HPDE6-E6E7 (cell line): ENCODE data around the gene PIGA.

ENCODE experiments used
- DNase-seq: peaks from one replicate; pipeline ENCODE4 v3.0.0; 2011; ENCODE audit warnings: missing footprints; ENCODE audit errors: extremely low spot score

The PIGA gene, protein sequence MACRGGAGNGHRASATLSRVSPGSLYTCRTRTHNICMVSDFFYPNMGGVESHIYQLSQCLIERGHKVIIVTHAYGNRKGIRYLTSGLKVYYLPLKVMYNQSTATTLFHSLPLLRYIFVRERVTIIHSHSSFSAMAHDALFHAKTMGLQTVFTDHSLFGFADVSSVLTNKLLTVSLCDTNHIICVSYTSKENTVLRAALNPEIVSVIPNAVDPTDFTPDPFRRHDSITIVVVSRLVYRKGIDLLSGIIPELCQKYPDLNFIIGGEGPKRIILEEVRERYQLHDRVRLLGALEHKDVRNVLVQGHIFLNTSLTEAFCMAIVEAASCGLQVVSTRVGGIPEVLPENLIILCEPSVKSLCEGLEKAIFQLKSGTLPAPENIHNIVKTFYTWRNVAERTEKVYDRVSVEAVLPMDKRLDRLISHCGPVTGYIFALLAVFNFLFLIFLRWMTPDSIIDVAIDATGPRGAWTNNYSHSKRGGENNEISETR

DNA sequence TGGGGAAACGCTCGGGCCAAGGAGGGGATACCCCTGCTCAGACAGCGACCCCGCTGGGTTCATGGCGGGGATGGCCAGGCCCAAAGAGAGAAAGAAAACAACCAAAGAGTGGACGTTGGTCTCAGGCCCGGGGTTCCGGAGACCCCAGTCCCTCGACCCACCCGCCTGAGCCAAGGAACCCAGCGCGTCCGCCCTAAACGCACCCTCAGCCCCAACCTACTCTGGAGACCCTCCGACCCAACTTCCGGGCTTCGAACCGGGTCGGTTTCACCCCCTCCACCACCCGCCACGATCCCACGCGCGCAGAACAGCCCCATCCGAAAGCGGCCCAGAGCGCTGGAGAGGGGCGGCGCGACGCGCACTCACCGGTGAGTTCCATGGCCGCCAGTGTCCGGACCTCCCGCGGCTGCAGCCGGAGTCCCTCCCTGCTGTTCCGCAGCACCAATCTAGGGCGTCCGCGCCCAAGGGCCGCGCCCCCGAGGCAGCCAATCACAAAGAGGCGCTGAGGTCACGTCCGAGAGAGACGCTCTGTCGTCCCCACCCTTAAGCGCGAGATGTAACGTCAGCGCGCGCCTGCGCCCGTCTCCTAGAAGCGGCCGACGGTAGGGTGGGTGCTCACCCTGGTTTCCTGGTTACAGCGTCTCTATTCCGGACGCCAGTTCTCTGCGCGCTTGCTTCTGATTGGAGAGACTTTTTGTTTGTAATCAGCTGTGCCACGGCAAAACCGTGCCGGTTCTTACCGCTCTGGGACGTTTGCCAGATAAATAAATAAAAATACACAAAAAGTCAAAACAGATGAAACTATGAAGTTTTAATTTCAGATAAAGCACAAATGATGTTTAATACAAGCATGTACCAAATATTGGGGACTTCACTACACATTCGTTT, at the start of gene PIGA:
Gene PIGA (minus strand): TSS at position 389 of the 888 bp plus-strand sequence. CDS start 3,593 bp downstream, outside the sequence.
- DNase-seq, result peak; percentile 77

DNA sequence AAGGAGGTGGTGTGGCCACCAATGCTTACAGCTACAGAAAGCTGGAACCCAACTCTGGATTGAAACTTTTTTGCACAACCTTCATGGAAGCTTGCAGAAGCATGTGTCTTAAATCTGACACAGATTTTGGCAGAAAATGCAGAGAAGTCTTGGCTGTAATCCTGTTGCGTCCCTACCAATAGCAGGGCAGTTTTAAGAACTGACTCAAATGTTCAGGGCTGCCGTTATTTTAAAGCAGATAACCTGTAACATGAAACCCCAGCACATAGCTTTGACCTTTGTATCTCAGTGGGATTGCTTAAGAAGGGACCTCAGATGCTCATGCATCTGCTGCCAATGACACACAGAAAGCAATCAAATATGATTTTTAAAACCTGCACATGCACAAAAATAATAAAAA, 49.0 kb upstream of the PIGA start, which contains the start of gene VEGFD:
Gene VEGFD (minus strand): TSS at position 110 of the 400 bp plus-strand sequence. CDS start 467 bp downstream, outside the sequence.
- no peak for DNase-seq

DNA sequence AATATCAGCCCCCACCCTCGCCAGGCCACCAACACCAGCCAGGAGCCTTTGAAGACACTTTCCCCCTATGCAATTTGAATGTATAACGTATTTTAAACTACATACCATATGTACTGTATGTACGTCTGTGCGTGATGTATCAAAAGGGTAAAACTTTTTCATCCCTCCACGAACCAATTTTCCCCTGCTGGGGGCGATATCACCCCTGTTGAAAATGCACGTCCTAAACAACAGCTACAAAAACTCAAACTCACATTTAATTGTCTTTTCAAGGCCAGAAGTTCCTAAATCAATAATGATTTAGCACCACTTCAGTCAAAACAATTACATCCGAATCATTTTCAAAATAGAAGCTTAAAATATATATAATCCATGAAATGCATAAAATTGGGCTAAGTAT, 47.5 kb upstream of the PIGA start:
- no peak for DNase-seq

DNA sequence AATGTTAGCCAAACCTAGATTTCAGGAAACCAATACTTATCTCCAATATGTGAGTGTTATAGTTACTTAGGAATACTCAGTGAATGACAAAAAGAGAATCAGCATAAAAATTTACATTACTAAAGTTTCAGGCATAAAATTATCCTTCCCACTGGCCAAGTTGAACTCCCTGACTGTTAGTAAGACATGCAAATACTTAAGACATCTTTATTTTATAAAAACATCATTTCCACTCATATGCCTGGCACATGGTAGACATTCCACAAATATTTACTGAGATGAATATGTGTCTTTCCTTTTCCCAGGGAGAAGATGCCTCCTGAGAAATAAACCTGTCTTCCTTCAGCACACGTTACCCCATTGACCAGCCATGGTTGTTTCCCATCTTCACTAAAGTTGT, 41.6 kb upstream of the PIGA start:
- DNase-seq, result no peak

DNA sequence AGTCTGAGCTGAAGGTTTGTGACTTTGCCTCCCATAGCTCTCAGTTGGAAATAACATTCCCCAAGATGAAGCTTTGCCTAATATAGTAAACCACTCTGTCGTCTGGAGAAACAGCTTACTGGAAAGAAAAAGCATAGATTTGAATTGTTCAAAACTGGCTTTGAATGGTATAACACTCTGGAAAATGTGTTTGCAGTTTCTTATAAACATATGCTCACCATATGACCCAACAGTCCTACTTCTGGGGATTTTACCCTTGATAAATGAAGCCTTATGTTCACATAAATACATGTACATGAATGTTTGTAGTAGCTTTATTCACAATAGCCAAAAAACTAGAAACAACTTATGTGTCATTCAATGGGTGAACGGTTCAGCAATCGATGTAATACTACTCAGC, 38.7 kb upstream of the PIGA start:
- no peak for DNase-seq

DNA sequence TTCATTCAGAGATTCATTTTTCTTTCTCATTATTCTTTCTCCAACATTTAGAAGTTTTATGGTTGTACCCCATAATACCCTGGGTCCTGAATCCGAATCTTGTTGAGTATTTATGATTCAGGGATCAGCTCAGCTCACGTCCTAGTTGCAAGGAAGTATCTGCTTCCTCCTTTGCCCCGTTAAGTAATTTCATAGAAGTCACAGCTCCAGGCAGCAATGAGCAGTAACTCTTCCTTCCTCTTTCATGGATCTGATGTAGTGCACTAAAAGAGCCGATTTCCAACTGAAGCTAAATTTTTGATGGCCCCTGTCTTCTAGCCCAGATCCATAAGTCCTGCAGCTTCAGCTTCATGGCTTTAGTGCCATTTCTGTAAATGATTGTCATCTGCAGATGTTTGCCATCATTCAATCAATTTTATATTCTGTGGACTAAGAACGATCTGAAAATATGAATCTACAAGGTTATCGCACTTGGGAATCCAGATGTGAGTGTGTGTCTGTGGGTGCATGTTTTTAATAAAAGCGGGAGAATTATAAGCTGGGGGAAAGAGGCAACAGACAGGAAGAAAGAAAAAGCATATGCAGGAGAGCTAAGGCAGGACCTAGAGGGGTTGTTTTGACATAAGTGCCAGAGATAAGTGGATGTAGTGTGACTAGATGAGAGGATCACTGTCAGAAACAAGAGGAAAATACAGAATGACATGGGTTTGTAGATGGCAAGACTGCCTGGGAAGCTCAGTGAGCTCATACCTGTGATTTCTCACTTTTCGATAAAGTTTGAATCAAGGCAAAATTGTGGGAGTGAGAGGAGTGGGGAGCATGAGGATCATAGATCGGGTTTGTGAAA, 31.4 kb upstream of the PIGA start:
- no peak for DNase-seq

DNA sequence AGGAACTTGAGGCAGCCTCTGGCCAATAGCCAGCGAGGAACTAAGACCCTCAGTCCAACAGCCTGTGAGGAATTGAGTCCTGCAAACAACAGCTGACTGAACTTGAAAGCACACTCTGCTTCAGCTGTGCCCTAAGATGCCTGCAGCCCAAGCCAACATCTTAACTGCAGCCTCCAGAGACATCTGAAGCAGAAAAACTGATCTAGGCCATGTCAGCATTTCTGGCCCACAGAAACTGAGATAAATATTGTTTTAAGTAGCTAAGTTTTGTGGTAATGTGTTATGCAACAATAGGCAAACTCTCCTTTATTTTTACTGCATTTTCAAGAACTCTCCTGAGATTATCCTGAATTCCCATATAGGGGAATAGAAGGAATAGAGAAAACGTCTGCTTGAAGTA, 24.4 kb upstream of the PIGA start:
- DNase-seq, result no peak

DNA sequence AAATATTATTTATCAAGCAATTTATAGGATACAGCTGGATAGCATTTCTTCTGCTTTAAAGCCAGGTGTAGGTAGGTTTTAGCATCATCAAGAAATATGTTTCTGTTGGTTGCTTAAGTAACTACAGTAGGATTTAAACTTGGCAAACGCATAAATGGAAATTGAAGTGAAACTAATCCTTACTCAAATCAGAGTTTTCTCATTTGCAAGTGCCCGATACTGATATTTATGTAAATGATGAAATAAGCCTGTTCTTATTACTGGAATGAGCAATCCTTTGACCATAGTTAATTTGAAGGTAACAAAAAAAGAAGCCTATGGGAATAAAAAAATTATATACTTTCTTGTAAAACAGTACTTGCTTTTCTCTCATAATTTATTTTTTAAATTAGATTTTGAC, 23.2 kb upstream of the PIGA start:
- DNase-seq, result no peak

DNA sequence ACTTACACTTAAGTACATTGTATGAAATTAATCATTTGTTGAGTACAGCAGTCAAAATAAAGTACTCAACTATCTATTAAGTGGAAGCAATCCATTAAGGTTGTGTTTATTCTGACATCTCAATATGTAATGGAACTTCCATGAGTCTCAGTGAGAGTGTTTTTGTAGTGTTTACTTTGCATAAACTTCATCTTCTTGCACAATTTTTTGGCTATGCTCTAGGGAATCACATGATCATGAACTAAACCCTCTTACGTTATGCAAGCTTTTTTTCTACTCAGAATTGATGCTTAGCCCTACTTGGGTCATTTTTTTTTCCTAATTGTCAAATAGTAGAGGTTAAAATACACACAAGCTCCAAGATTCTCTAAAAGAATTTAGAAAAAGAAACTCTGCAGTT, 21.1 kb upstream of the PIGA start:
- no peak for DNase-seq

DNA sequence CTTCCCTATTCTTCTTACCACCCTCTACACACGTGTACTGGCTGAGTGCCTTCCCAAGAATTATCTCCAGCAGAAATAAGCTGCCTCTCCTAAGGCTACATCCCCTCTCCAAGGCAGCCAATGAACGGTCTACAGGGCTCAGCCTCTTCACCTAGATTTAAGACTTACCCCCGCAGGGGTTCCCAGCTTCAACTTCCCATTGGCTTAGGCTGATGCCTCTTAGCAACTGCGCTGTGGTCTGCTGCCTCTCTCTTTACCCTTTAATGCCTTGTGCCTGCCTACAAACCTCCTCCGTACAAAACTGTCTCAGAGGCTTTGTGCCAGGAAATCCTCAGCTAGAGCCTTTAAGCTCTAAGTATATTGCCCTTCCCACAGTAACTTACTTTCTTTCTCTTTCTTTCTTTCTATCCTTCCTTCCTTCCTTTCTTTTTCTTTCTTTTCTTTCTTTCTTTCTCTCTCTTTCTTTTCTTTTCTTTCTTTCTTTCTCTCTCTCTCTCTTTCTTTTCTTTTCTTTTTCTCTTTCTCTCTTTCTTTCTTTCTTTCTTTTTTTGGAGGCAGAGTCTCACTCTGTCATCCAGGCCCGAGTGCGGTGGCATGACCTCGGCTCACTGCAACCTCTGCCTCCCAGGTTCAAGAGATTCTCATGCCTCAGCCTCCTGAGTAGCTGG, 15.1 kb upstream of the PIGA start:
- DNase-seq, result no peak

DNA sequence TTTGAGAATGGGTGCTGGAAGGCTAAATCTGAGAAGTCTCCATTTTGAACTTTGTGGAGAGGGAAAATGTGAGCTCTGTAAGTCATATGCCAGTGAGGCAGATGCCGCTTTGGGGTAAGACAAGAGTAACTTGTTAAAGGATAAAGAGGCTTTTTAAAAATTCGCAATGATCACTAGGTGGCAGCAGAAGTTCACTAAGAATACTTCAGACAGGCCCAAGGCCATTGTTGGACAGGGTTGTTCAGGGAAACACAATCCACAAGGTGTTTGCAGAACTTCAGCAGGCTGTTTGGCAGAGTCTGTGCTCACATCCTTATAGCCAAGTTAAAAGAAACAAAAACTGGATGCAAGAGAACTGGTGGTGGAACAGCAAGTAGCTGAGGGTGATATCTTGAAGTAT, 13.7 kb upstream of the PIGA start:
- peak; percentile 25 for DNase-seq

DNA sequence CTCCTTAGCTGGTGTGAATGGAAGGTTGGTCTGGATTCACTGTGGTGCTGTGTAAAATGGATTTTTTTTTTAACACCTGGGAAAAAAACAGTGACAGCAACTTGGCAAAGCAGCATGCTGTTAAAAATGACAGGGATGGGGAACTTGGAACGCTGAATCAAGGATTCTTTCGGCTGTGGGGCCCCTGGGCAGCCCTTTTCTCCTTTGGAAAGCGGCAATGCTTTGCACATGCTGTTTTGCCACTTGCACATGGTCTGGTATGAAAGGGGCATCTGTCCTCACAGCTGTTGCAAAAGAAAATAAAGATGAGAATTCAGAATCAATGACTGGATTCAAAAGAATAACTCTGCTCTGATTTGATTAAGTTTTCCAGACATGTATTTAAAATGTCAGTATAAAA, 10.7 kb upstream of the PIGA start:
- no peak for DNase-seq

DNA sequence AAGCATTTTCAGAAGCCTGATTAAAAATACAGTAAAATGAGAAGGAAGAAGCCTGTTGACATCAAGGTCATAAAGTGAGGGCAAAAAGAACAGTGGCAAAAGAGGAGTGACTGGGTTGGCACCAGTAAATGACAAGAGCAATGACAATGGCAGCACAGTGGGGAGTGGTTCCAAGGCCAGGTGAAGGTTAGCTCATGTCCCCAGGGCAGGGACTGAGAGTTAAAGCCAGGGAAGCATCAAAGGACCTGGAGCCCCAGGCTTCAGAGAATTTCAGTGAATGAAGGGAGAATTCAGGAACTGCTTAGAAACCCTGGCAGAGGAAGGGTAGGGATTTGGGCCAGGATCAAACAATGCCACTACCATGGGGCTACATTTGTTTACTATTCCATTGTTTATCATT, 8.8 kb upstream of the PIGA start:
- DNase-seq, result no peak

DNA sequence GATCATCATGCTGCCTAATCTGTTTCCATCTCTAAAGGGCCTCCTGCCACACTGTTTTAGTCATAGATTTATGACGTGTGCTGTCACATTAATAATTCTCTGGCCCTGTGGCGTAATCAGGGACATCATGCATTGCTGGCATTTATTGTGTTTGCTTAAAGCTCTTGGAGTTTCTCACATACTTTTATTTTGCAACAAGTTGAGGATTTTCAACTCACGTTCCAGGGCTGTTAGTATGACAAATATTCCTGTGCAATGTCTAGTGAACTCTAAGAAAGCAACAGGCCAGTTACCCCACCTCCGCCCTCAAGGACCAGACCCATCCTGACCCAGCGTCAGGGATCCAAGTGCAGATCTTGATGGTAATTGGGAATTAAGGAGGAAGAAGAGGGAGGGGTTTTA, 7.8 kb upstream of the PIGA start:
- no peak for DNase-seq

DNA sequence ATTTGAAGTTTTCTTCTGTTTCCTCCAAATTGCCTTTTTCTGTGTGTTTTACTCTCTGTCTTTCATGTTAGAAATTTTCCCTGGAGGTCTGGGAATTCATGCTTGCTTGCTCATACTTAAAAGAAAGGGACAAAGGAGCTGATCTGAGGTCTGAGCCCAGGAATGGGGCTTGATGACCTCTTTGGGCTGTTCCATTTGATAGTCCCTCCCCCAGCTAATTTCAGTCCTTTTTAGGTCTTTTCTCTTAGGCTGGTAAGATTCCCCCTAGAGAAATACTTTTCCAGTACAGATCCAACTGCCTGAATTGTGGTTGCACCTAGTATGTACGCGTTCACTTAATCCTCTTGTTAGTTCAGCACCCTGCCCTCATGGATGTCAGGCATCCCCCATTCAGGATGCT, 5.5 kb upstream of the PIGA start:
- no peak for DNase-seq

DNA sequence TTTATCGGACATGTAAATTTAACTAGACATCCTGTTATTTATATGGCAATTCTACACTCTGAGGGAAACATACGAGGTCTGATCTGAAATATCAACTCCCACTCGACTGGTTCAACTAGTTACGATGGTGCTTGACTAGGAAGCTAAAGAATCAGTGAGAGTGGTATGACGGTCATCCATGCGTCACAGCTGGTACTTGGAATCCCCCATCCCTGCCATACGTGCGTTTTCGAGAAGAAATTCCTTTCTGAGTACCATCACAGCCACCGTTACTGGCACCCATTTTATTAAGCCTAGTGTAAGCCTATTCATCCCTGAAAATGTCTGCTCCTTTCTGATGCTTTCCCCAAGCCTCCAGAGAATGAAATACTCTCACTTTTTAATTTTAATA, 695 bp upstream of the PIGA start:
- DNase-seq, result peak; percentile 25

DNA sequence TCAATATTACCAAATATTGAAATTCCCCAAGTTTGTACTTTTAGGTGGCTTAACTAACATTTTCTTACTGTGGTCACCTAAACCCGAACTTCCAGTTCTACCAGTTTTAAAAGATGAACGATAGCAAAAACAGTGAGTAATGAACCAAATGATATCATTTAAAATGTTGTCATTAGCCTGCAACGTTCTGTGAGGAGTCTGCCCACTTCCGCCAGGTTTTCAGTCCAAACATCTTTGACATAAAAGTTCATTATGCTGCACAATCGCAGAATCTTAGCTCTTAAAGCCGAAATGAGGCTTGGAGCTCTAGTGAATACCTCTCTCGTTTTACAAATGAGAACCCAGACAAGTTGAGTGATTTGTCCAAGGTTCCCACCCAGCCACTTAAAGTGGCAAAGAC, 762 bp downstream of the PIGA start:
- peak; percentile 21 for DNase-seq

DNA sequence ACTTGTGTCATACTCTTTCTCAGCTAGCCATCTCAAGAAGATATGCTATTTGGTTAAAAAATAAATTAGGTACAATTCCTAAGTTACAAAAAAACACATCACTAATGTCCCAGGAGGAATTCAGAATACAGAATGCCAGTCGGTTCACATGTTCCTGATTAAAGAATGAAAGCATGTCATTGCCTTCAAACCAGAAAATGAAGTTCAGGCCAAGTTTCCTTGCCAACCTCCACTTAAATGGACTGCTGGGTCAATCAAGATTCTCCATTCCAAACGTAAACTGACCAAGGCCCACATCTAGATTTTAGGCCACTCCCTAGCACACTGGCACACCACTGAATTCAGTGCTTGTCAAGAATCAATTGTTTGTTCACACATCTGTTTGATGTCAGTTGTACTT, 6.5 kb downstream of the PIGA start:
- DNase-seq, result no peak

DNA sequence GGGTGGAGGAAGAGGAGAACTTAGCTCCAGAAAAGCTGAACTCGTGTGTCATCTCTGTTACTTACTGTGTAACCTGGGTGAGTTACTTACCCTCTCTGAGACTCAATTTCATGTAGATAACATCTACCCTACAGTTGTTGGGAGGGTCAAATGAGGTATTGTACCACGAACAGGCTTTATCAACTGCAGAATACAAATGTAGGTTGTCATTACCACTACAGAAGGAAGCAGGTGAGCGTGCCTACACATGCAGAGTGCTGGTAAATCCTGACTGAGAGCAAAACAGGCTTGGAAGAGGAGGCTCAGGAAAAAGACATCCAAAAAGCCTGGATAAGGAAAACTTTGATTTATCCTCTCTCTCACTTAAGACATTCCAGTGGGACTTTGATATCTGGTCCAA, 7.2 kb downstream of the PIGA start:
- no peak for DNase-seq

DNA sequence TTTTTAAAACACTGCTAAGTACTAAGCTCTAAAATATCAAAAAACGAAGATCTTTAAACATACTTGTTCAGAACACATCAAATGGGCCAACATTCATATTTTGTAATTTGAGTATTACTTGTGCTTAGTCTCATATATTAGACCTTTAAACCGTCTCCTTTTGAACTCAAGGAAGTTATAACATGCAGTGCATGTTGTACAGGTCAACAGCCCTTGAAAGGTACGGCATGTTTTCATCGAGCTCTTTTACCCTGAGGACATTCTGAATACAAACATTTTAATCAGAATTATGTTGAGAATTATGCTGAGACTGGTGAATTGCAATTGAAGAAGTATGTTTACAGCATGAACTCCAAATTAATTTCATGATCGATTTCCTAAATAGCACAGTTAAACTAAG, 12.9 kb downstream of the PIGA start:
- no peak for DNase-seq

DNA sequence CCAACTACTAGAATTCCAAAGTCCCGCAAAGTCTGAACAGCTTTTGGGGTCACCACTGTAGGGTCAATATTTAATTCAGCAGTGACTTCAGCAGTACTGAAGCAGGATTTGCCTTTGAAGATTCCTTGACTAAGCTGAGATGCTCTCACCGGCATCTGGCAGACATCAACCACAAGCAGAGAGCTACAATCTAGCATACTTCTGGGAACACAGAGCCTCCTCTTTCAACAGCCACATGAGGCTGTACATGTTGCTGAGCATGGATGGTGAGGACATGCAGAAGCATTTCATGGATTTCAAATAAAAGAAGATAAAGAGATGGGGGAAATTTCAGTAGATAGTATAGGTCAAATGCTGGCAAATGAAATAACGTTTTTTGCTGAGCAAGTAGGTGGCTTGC, 13.3 kb downstream of the PIGA start:
- no peak for DNase-seq
